Sigmoid colon (tissue), 7 donors: ENCODE results near the gene MUC16. TPM values are rescaled to one million over a fixed set of nuclear protein-coding genes. Genes with fewer than 3 reads are reported as not detected.

Experiments
- DNase-seq: peaks from one replicate; pipeline ENCODE4 v3.0.0-alpha.2; 2019
- H3K27ac ChIP-seq, 4 donors: fragments of 200-600 bp; sonication (generic); one replicate each; pipeline ENCODE4 v1.5.1; 2016 to 2019; ENCODE audit warnings: mild to moderate bottlenecking in 1 of 4
- H3K27me3 ChIP-seq, 3 donors: fragments of 200-600 bp; sonication (generic); one replicate each; pipeline ENCODE4 v1.5.1; 2019; ENCODE audit warnings: mild to moderate bottlenecking in 1 of 3
- H3K36me3 ChIP-seq, 4 donors: fragments of 200-600 bp; sonication (generic); one replicate each; pipeline ENCODE4 v1.5.1; 2016 to 2019
- H3K4me1 ChIP-seq, 4 donors: fragments of 200-600 bp; sonication (generic); one replicate each; pipeline ENCODE4 v1.5.1; 2017 to 2019
- H3K4me3 ChIP-seq, 4 donors: fragments of 200-600 bp; sonication (generic); one replicate each; pipeline ENCODE4 v1.5.1; 2017 to 2019; ENCODE audit warnings: mild to moderate bottlenecking in 2 of 4, moderate library complexity in 1 of 4
- H3K9me3 ChIP-seq, 4 donors: fragments of 200-600 bp in 3 of 4; sonication (generic) in 3 of 4; one replicate each; pipeline versions ENCODE4 v1.5.1 to v1.6.1; 2013 to 2019
- CTCF ChIP-seq, 4 experiments: fragments of 450-650 bp in 3 of 4; fragments of 200-600 bp in 1 of 4; IDR thresholded peaks; one replicate each; pipeline ENCODE4 v1.5.1; 2016 to 2019; ENCODE audit warnings: antibody characterized with exemption in 4 of 4, mild to moderate bottlenecking in 3 of 4, moderate library complexity in 2 of 4
- EP300 ChIP-seq, 4 donors: sonication (generic); formaldehyde crosslinking; IDR thresholded peaks; one replicate each; pipeline ENCODE4 v1.6.1; 2017; ENCODE audit warnings: antibody characterized with exemption in 4 of 4
- POLR2A ChIP-seq, 2 donors: fragments of 450-650 bp; IDR thresholded peaks; one replicate each; pipeline ENCODE4 v1.6.1; 2016; ENCODE audit warnings: antibody characterized with exemption in 2 of 2, mild to moderate bottlenecking in 2 of 2, moderate library complexity in 2 of 2
- POLR2AphosphoS5 ChIP-seq, 4 donors: sonication (generic); formaldehyde crosslinking; IDR thresholded peaks; one replicate each; pipeline ENCODE4 v1.6.1; 2017; ENCODE audit warnings: antibody characterized with exemption in 4 of 4
- WGBS, 2 donors: extraction: QIAGEN DNeasy Blood & Tissue Kit; methylation state at CpG; one replicate each; pipeline ENCODE4 v1.1.7; 2013; 5-methylcytosine and 5-hydroxymethylcytosine counted together
- intact Hi-C: fragments of 100-400 bp; cut with DNase I; formaldehyde crosslinking; loops from one replicate; pipeline ENCODE4 v1.15.1; 2023
- polyA plus RNA-seq, 3 donors: library from polyadenylated mRNA; stranded (reverse); fragments of 200-250 nt; gene quantifications; one replicate each; pipeline ENCODE4 v1.2.3, GENCODE V29; 2013
- total RNA-seq, 4 donors: library from RNA; depleted of rRNA; stranded (reverse); fragments of >200 nt; gene quantifications; one replicate each; pipeline ENCODE4 v1.1.0, GENCODE V29; 2016
- donor health status: healthy with polysubstance abuse.
- donor health status: Bipolar disorder and iron deficiency.
- donor health status: healthy.

Gene MUC16
- total and polyA plus RNA-seq, 7 donors, result under 0.01 TPM; not detected in 5

- no peak for TF ChIP-seq CTCF (IDR thresholded peaks at IDR 0.05)
- no peak for TF ChIP-seq EP300 (IDR thresholded peaks at IDR 0.05)
- no peak for TF ChIP-seq POLR2A (IDR thresholded peaks at IDR 0.05)
- no peak for TF ChIP-seq POLR2AphosphoS5 (IDR thresholded peaks at IDR 0.05)
- H3K27me3 ChIP-seq, result no peaks in the 10 kb centered on the region
- H3K4me1 ChIP-seq, result no peaks in the 10 kb centered on the region
- no peak overlapping the region for H3K4me3 ChIP-seq
- H3K36me3 ChIP-seq, result no peaks in the 10 kb centered on the region
- H3K9me3 ChIP-seq, result no peaks in the 10 kb centered on the region
- DNase-seq, result no peak
- WGBS, 2 donors, result 63 to 72% methylated on average over 9 of the region's 9 CpGs
- no peak overlapping the region for H3K27ac ChIP-seq
- intact Hi-C loops, result no loop called here
Measured at GRCh38 chr19:9040131-9040530, 29.9 kb upstream of the MUC16 start.

- H3K9me3 ChIP-seq, result no peaks in the 10 kb centered on the region
- H3K4me3 ChIP-seq, result no peak overlapping the region
- no peaks in the 10 kb centered on the region for H3K36me3 ChIP-seq
- intact Hi-C loops, result no loop called here
- DNase-seq, result no peak
- TF ChIP-seq POLR2AphosphoS5 (IDR thresholded peaks at IDR 0.05), result no peak
- TF ChIP-seq EP300 (IDR thresholded peaks at IDR 0.05), result no peak
- no peak for TF ChIP-seq POLR2A (IDR thresholded peaks at IDR 0.05)
- no peak for TF ChIP-seq CTCF (IDR thresholded peaks at IDR 0.05)
- 57 to 65% methylated on average over 5 of the region's 5 CpGs for WGBS, 2 donors
- no peaks in the 10 kb centered on the region for H3K4me1 ChIP-seq
- H3K27me3 ChIP-seq, result no peaks in the 10 kb centered on the region
- H3K27ac ChIP-seq, result no peak overlapping the region
Measured at GRCh38 chr19:9039728-9040127, 29.5 kb upstream of the MUC16 start.

GRCh38 chr19:9037400-9038062 is 27.3 kb upstream of the MUC16 start:
- intact Hi-C loops, result no loop called here
- no peak for DNase-seq
- no peaks in the 10 kb centered on the region for H3K9me3 ChIP-seq
- H3K4me3 ChIP-seq, result no peak overlapping the region
- whole genome bisulfite sequencing, 2 donors, result 79 to 87% methylated on average over 8 of the region's 8 CpGs
- H3K4me1 ChIP-seq, result no peaks in the 10 kb centered on the region
- H3K36me3 ChIP-seq, result no peaks in the 10 kb centered on the region
- no peak for TF ChIP-seq POLR2AphosphoS5 (IDR thresholded peaks at IDR 0.05)
- TF ChIP-seq EP300 (IDR thresholded peaks at IDR 0.05), result no peak
- no peak for TF ChIP-seq CTCF (IDR thresholded peaks at IDR 0.05)
- TF ChIP-seq POLR2A (IDR thresholded peaks at IDR 0.05), result no peak
- H3K27me3 ChIP-seq, result no peaks in the 10 kb centered on the region
- no peak overlapping the region for H3K27ac ChIP-seq

GRCh38 chr19:9032136-9032631 is 22.0 kb upstream of the MUC16 start:
- Histone ChIP-seq H3K27me3 (no peaks in the 10 kb centered on the region), H3K4me1 (no peaks in the 10 kb centered on the region), H3K9me3 (no peaks in the 10 kb centered on the region), H3K36me3 (no peaks in the 10 kb centered on the region), H3K27ac (no peak overlapping the region), H3K4me3 (no peak overlapping the region)
- DNase-seq, result no peak
- TF ChIP-seq POLR2A (IDR thresholded peaks at IDR 0.05) (no peak), POLR2AphosphoS5 (IDR thresholded peaks at IDR 0.05) (no peak), CTCF (IDR thresholded peaks at IDR 0.05) (no peak), EP300 (IDR thresholded peaks at IDR 0.05) (no peak)
- intact Hi-C loops, result no loop called here
- WGBS, 2 donors, result 15 to 66% methylated on average over 5 of the region's 5 CpGs
